IMR-90 (cell line): ENCODE data around the gene ABCC4. TPM values are rescaled to one million over a fixed set of nuclear protein-coding genes. Genes with fewer than 3 reads are reported as not detected.

Source experiments
- ATAC-seq: fragments of 200-7000 bp; cut with Tn5 transposase; 2 replicates; pipeline ENCODE4 v1.9.1; 2020; ENCODE audit warnings: low read depth, mild to moderate bottlenecking, moderate library complexity
- BruUV-seq: library from RNA; stranded (reverse); fragments of 400-500 nt; replicated peaks from 2 replicates; lab custom pipeline; 2021; lab: Mats Ljungman, UMichigan
- CTCF ChIA-PET: fragments of 300-600 bp; formaldehyde crosslinking; extraction: SDS; loops from one replicate; lab custom pipeline; 2021; ENCODE audit warnings: antibody characterized with exemption; lab: Yijun Ruan, JAX
- POLR2A ChIA-PET: fragments of 300-600 bp; sonication (Branson Sonifier 250); formaldehyde crosslinking; loops from one replicate; lab custom pipeline; 2022; ENCODE audit warnings: antibody characterized with exemption; ENCODE audit not compliant: unreplicated experiment; lab: Charles Lee
- DNase-seq: peaks from one replicate; pipeline ENCODE4 v3.0.0; 2013
- H2AFZ ChIP-seq: replicated peaks from 2 replicates; pipeline ENCODE3; 2013; ENCODE audit warnings: low read length, mild to moderate bottlenecking; ENCODE audit not compliant: poor library complexity
- H2AK5ac ChIP-seq: 2 replicates; pipeline ENCODE4 v1.6.1; 2013; ENCODE audit warnings: low read depth, low read length, inconsistent platforms
- H2AK9ac ChIP-seq: replicated peaks from 2 replicates; pipeline ENCODE3; 2013; ENCODE audit warnings: mild to moderate bottlenecking, low read depth, low read length, moderate library complexity; ENCODE audit not compliant: poor library complexity
- H2BK120ac ChIP-seq: 2 replicates; pipeline ENCODE4 v1.6.1; 2013; ENCODE audit warnings: low read depth, low read length, inconsistent platforms
- H2BK15ac ChIP-seq: 3 replicates; pipeline ENCODE4 v1.6.1; 2013; ENCODE audit warnings: low read depth, low read length, inconsistent platforms
- H2BK20ac ChIP-seq: 2 replicates; pipeline ENCODE4 v1.6.1; 2013; ENCODE audit warnings: low read depth, mild to moderate bottlenecking, inconsistent platforms, low read length, moderate library complexity
- H2BK5ac ChIP-seq: 2 replicates; pipeline ENCODE4 v1.6.1; 2013; ENCODE audit warnings: mild to moderate bottlenecking, low read depth, low read length, inconsistent platforms; ENCODE audit not compliant: poor library complexity, severe bottlenecking
- H3K14ac ChIP-seq: replicated peaks from 2 replicates; pipeline ENCODE4 v1.6.1; 2013; ENCODE audit warnings: low read depth, low read length, inconsistent platforms
- H3K18ac ChIP-seq: 2 replicates; pipeline ENCODE4 v1.6.1; 2013; ENCODE audit warnings: low read depth, low read length, control low read depth
- H3K23ac ChIP-seq: 2 replicates; pipeline ENCODE4 v1.6.1; 2013; ENCODE audit warnings: low read depth, low read length, inconsistent platforms
- H3K27ac ChIP-seq: 2 replicates; pipeline ENCODE4 v1.5.1; 2013; ENCODE audit warnings: mild to moderate bottlenecking, control low read depth, low read length; ENCODE audit not compliant: insufficient read depth
- H3K27me3 ChIP-seq: 2 replicates; pipeline ENCODE4 v1.6.1; 2013; ENCODE audit warnings: low read length; ENCODE audit not compliant: control insufficient read depth, insufficient read depth
- H3K36me3 ChIP-seq: 2 replicates; pipeline ENCODE4 v1.6.1; 2013; ENCODE audit warnings: low read length, mixed read lengths; ENCODE audit not compliant: control insufficient read depth, insufficient read depth
- H3K4ac ChIP-seq: 2 replicates; pipeline ENCODE4 v1.6.1; 2013; ENCODE audit warnings: low read depth, low read length, inconsistent platforms
- H3K4me1 ChIP-seq: 2 replicates; pipeline ENCODE4 v1.6.1; 2013; ENCODE audit warnings: low read length, mixed read lengths; ENCODE audit not compliant: control insufficient read depth, insufficient read depth
- H3K4me2 ChIP-seq: 2 replicates; pipeline ENCODE4 v1.6.1; 2013; ENCODE audit warnings: low read depth, mild to moderate bottlenecking, control low read depth, low read length, moderate library complexity
- H3K4me3 ChIP-seq: 2 replicates; pipeline ENCODE4 v1.5.1; 2013; ENCODE audit warnings: low read depth, mild to moderate bottlenecking, control low read depth, low read length, moderate library complexity; ENCODE audit not compliant: insufficient read depth
- H3K56ac ChIP-seq: 2 replicates; pipeline ENCODE4 v1.6.1; 2013; ENCODE audit warnings: low read length, inconsistent platforms; ENCODE audit not compliant: insufficient read depth; ENCODE audit errors: extremely low read depth
- H3K79me1 ChIP-seq, 2 experiments: 2 replicates each; pipeline ENCODE4 v1.6.1; 2013; ENCODE audit warnings: low read length in 2 of 2, inconsistent platforms in 1 of 2, low read depth in 1 of 2
- H3K9ac ChIP-seq: 2 replicates; pipeline ENCODE4 v1.6.1; 2013; ENCODE audit warnings: low read depth, low read length, control low read depth
- H3K9me1 ChIP-seq: 2 replicates; pipeline ENCODE4 v1.6.1; 2013; ENCODE audit warnings: low read length, inconsistent platforms; ENCODE audit not compliant: insufficient read depth
- H3K9me3 ChIP-seq: 2 replicates; pipeline ENCODE4 v1.6.1; 2013; ENCODE audit warnings: low read length; ENCODE audit not compliant: control insufficient read depth, insufficient read depth
- H4K20me1 ChIP-seq: 2 replicates; pipeline ENCODE4 v1.6.1; 2013; ENCODE audit warnings: low read length, inconsistent platforms; ENCODE audit not compliant: insufficient read depth
- H4K5ac ChIP-seq: 2 replicates; pipeline ENCODE4 v1.6.1; 2013; ENCODE audit warnings: mild to moderate bottlenecking, low read depth, low read length, control low read depth
- H4K8ac ChIP-seq, 2 experiments: 2 replicates each; pipeline ENCODE4 v1.6.1; 2013; ENCODE audit warnings: low read depth in 2 of 2, low read length in 2 of 2, control low read depth in 1 of 2, inconsistent platforms in 1 of 2
- H4K91ac ChIP-seq: 2 replicates; pipeline ENCODE4 v1.6.1; 2013; ENCODE audit warnings: low read depth, low read length, inconsistent platforms; ENCODE audit not compliant: insufficient read depth
- BHLHE40 ChIP-seq: fragments of 150-350 bp; IDR thresholded peaks from 2 replicates; pipeline ENCODE4 v1.6.1; 2016; ENCODE audit warnings: mild to moderate bottlenecking, low read depth, low read length
- CEBPB ChIP-seq: IDR thresholded peaks from 2 replicates; pipeline ENCODE4 v1.6.1; 2012; ENCODE audit warnings: low read depth, low read length, improper control_type of control experiment
- CHD1 ChIP-seq: IDR thresholded peaks from 2 replicates; pipeline ENCODE4 v1.6.1; 2012; ENCODE audit warnings: low read depth, low read length, improper control_type of control experiment
- FOS ChIP-seq: fragments of 150-350 bp; IDR thresholded peaks from 2 replicates; pipeline ENCODE4 v1.6.1; 2016; ENCODE audit warnings: low read depth, low read length
- MAFK ChIP-seq: IDR thresholded peaks from 2 replicates; pipeline ENCODE4 v1.6.1; 2012; ENCODE audit warnings: low read depth, low read length, improper control_type of control experiment
- MAZ ChIP-seq: IDR thresholded peaks from 2 replicates; pipeline ENCODE4 v1.6.1; 2012; ENCODE audit warnings: low read depth, mild to moderate bottlenecking, low read length, improper control_type of control experiment, moderate library complexity, borderline replicate concordance
- MXI1 ChIP-seq: IDR thresholded peaks from 2 replicates; pipeline ENCODE4 v1.6.1; 2012; ENCODE audit warnings: low read depth, mild to moderate bottlenecking, low read length, moderate library complexity, borderline replicate concordance
- NFE2L2 ChIP-seq: fragments of 150-350 bp; IDR thresholded peaks from 2 replicates; pipeline ENCODE4 v1.6.1; 2016; ENCODE audit warnings: low read depth, mild to moderate bottlenecking, low read length
- POLR2A ChIP-seq: IDR thresholded peaks from 2 replicates; pipeline ENCODE4 v1.6.1; 2012; ENCODE audit warnings: mild to moderate bottlenecking, low read depth, low read length
- RAD21 ChIP-seq: IDR thresholded peaks from 2 replicates; pipeline ENCODE4 v1.6.1; 2012; ENCODE audit warnings: low read length, improper control_type of control experiment
- RCOR1 ChIP-seq: IDR thresholded peaks from 2 replicates; pipeline ENCODE4 v1.6.1; 2012; ENCODE audit warnings: mild to moderate bottlenecking, low read length, improper control_type of control experiment; ENCODE audit not compliant: insufficient replicate concordance
- RFX5 ChIP-seq: IDR thresholded peaks from 2 replicates; pipeline ENCODE4 v1.8.0; 2012; ENCODE audit warnings: low read depth, mild to moderate bottlenecking, low read length, moderate library complexity
- SMC3 ChIP-seq: fragments of 150-350 bp; IDR thresholded peaks from 2 replicates; pipeline ENCODE4 v1.6.1; 2016; ENCODE audit warnings: low read depth, mild to moderate bottlenecking, antibody characterized with exemption, low read length, moderate library complexity
- WGBS, 2 experiments: methylation state at CpG; one replicate each; pipeline versions ENCODE4 v1.1.5 to v1.1.7; 2013; ENCODE audit warnings: missing lambda C conversion rate in 2 of 2; ENCODE audit not compliant: insufficient read length in 1 of 2; ENCODE audit errors: extremely low coverage in 2 of 2; 5-methylcytosine and 5-hydroxymethylcytosine counted together
- dilution Hi-C: fragments of 300-500 bp; cut with HindIII; formaldehyde crosslinking; loops from one replicate; pipeline ENCODE4 v1.14.3; 2018; ENCODE audit warnings: low sequenced_read_pairs; ENCODE audit not compliant: unreplicated experiment
- in situ Hi-C: fragments of 300-500 bp; cut with MboI; formaldehyde crosslinking; loops from 3 replicates; pipeline ENCODE4 v1.14.3; 2019; ENCODE audit warnings: low sequenced_read_pairs, inconsistent platforms, mixed read lengths
- intact Hi-C: fragments of 100-400 bp; cut with micrococcal nuclease; formaldehyde crosslinking; loops from 2 replicates; pipeline ENCODE4 v1.10.0; 2022
- polyA plus RNA-seq, 3 experiments: library from polyadenylated mRNA; depleted of rRNA; stranded (reverse); fragments of >200 nt; gene quantifications; 2 replicates each; pipeline ENCODE4 v1.2.3, GENCODE V29; 2012; ENCODE audit warnings: low replicate concordance in 1 of 3
- total RNA-seq: library from RNA; depleted of rRNA; stranded (reverse); fragments of >200 nt; gene quantifications from 2 replicates; pipeline ENCODE4 v1.2.3, GENCODE V29; 2012
- TF ChIP-seq, protein P1 (sequence below): conservative IDR thresholded peaks from 2 replicates; pipeline ENCODE4 v1.5.1; 2012; ENCODE audit warnings: mild to moderate bottlenecking, low read depth, low read length, improper control_type of control experiment
- TF ChIP-seq, protein P2 (sequence below): fragments of 150-350 bp; IDR thresholded peaks from 2 replicates; pipeline ENCODE4 v1.6.1; 2016; ENCODE audit warnings: low read depth, mild to moderate bottlenecking, low read length, moderate library complexity, borderline replicate concordance
- TF ChIP-seq, protein P3 (sequence below): fragments of 150-350 bp; IDR thresholded peaks from 2 replicates; pipeline ENCODE4 v1.6.1; 2017; ENCODE audit warnings: mild to moderate bottlenecking, antibody characterized with exemption, low read length, low read depth

ABCC4 gene
- total and polyA plus RNA-seq, 2 of the 4 experiments (the other 2 are of a cell fraction) = 16.6 to 41.4 TPM

DNA sequence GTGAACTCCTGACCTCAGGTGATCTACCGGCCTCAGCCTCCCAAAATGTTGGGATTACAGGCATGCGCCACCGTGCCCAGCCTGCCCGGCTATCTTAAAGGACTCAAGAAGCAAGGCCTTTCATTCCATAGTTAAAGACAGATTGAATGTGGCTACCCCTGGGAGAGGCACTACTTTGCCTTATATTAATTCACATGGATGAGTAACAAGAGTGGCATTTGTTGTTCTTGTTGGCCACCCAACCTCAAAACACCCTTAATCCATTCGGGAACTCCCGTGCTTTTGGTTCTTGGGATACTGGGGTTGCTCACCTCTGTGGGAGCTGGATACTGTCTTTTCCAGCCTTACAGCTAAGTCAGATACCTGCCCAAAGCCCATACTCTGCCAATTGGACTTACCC is 34.4 kb upstream of the ABCC4 start:
- CTCF ChIA-PET = no interaction called here

More for the DNA sequence above, 34.4 kb upstream of the ABCC4 start:
- no peak overlapping the region for H2BK20ac ChIP-seq
- H3K4ac ChIP-seq = no peak overlapping the region
- no peak overlapping the region for H2AFZ ChIP-seq
- H3K9ac ChIP-seq = no peak overlapping the region
- H2AK9ac ChIP-seq = no peak overlapping the region
- no peaks in the 10 kb centered on the region for H3K9me3 ChIP-seq
- POLR2A ChIA-PET = no interaction called here
- H3K14ac ChIP-seq = no peak overlapping the region
- in situ Hi-C loops = no loop called here
- TF ChIP-seq, protein P1, sequence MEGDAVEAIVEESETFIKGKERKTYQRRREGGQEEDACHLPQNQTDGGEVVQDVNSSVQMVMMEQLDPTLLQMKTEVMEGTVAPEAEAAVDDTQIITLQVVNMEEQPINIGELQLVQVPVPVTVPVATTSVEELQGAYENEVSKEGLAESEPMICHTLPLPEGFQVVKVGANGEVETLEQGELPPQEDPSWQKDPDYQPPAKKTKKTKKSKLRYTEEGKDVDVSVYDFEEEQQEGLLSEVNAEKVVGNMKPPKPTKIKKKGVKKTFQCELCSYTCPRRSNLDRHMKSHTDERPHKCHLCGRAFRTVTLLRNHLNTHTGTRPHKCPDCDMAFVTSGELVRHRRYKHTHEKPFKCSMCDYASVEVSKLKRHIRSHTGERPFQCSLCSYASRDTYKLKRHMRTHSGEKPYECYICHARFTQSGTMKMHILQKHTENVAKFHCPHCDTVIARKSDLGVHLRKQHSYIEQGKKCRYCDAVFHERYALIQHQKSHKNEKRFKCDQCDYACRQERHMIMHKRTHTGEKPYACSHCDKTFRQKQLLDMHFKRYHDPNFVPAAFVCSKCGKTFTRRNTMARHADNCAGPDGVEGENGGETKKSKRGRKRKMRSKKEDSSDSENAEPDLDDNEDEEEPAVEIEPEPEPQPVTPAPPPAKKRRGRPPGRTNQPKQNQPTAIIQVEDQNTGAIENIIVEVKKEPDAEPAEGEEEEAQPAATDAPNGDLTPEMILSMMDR = no peak
- TF ChIP-seq SMC3 = no peak
- TF ChIP-seq, protein P2, sequence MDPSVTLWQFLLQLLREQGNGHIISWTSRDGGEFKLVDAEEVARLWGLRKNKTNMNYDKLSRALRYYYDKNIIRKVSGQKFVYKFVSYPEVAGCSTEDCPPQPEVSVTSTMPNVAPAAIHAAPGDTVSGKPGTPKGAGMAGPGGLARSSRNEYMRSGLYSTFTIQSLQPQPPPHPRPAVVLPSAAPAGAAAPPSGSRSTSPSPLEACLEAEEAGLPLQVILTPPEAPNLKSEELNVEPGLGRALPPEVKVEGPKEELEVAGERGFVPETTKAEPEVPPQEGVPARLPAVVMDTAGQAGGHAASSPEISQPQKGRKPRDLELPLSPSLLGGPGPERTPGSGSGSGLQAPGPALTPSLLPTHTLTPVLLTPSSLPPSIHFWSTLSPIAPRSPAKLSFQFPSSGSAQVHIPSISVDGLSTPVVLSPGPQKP = no peak
- TF ChIP-seq CEBPB = no peak
- no peak for TF ChIP-seq CHD1
- no peak for TF ChIP-seq RCOR1
- no peak for TF ChIP-seq MXI1
- TF ChIP-seq RFX5 = no peak
- TF ChIP-seq NFE2L2 = no peak
- TF ChIP-seq FOS = no peak
- no peak for TF ChIP-seq MAFK
- TF ChIP-seq, protein P3, sequence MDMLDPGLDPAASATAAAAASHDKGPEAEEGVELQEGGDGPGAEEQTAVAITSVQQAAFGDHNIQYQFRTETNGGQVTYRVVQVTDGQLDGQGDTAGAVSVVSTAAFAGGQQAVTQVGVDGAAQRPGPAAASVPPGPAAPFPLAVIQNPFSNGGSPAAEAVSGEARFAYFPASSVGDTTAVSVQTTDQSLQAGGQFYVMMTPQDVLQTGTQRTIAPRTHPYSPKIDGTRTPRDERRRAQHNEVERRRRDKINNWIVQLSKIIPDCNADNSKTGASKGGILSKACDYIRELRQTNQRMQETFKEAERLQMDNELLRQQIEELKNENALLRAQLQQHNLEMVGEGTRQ = no peak
- no peak for TF ChIP-seq MAZ
- no peak for TF ChIP-seq BHLHE40
- TF ChIP-seq POLR2A = no peak
- no peak for TF ChIP-seq RAD21
- no peaks in the 10 kb centered on the region; the same call in 1 of the 2 replicates for H3K4me1 ChIP-seq
- no peaks in the 10 kb centered on the region for H4K20me1 ChIP-seq
- no peak overlapping the region for H3K18ac ChIP-seq
- no peak overlapping the region for H2BK5ac ChIP-seq
- H3K23ac ChIP-seq = no peak overlapping the region
- no CpG with 5 or more reads among the region's 6 CpGs for WGBS, 2 experiments
- no peak overlapping the region for H4K91ac ChIP-seq
- no peak overlapping the region for H4K5ac ChIP-seq
- no peak overlapping the region for H3K4me3 ChIP-seq
- H3K56ac ChIP-seq = no peak overlapping the region
- no peak for DNase-seq
- H3K27me3 ChIP-seq = no peaks in the 10 kb centered on the region
- H3K27ac ChIP-seq = no peak overlapping the region
- H3K36me3 ChIP-seq = no peaks in the 10 kb centered on the region
- dilution Hi-C loops = no loop called here
- no peaks in the 10 kb centered on the region for H3K79me1 ChIP-seq
- intact Hi-C loops = no loop called here
- BruUV-seq = no TSS peak
- no peak overlapping the region for H3K4me2 ChIP-seq
- H2BK120ac ChIP-seq = no peak overlapping the region
- no peak overlapping the region for H2BK15ac ChIP-seq
- H2AK5ac ChIP-seq = no peak overlapping the region; the same call in 1 of the 2 replicates
- H4K8ac ChIP-seq = no peak overlapping the region
- no peaks in the 10 kb centered on the region; the same call in 1 of the 2 replicates for H3K9me1 ChIP-seq
- ATAC-seq = no peak
